Effector memory CD8-positive, alpha-beta T cell (primary cell): Measurements from ENCODE around the gene CADPS.

Source experiments
- ATAC-seq: fragments of 150-1000 bp; cut with Tn5 transposase; replicated peaks from 2 replicates; pipeline ENCODE4 v1.10.0; 2021; ENCODE audit warnings: mild to moderate bottlenecking, moderate library complexity
- DNase-seq, 3 experiments: peaks; one replicate each; pipeline ENCODE4 v3.0.0; 2021
- H3K27ac Mint-ChIP-seq, 2 donors: one replicate each; pipeline ENCODE4 v1.8.0; 2022; ENCODE audit warnings: mild to moderate bottlenecking in 2 of 2, mixed read lengths in 2 of 2, moderate library complexity in 2 of 2
- H3K27me3 Mint-ChIP-seq, 2 donors: one replicate each; pipeline ENCODE4 v1.8.0; 2022; ENCODE audit warnings: mixed read lengths in 2 of 2
- H3K36me3 Mint-ChIP-seq: one replicate; pipeline ENCODE4 v1.8.0; 2022; ENCODE audit warnings: mild to moderate bottlenecking, moderate library complexity, mixed read lengths; ENCODE audit not compliant: insufficient read depth
- H3K4me1 Mint-ChIP-seq, 2 donors: one replicate each; pipeline ENCODE4 v1.8.0; 2022; ENCODE audit warnings: low read depth in 2 of 2, mixed read lengths in 2 of 2
- H3K4me3 Mint-ChIP-seq, 2 donors: one replicate each; pipeline ENCODE4 v1.8.0; 2022; ENCODE audit warnings: mild to moderate bottlenecking in 2 of 2, mixed read lengths in 2 of 2, moderate library complexity in 2 of 2
- H3K9me3 Mint-ChIP-seq, 2 donors: one replicate each; pipeline ENCODE4 v1.8.0; 2022; ENCODE audit warnings: mixed read lengths in 2 of 2

CADPS gene

DNA sequence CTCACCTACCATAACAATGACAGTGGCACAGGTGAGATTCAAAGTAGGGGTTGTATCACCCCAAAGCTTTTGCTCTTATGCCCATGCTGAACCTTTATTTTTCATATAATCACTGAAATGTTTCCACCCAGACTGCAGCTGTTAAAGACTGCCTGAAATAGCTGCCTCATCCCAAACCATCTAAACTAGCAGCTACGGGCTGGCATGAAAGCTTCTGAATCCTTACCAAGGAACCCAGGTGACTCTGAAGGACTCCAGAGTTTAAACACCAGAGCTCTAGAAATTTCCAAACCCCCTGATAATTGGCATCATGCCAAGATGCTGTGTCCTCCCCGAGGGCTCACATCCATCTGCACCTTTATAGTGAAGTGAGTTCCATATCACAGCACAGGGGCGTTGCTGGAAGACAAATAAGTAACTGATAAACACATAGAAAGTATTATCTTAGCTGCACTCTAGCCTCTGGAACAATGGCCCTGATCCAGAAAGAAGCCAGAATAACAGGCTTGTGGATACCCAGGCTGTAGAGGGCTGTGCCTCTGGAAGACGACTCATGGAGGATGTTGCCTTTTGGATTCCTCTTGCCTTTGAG, 238.9 kb downstream of the CADPS start:
- ATAC-seq (no peak), DNase-seq (no peak)
- no peak overlapping the region for H3K27ac Mint-ChIP-seq
- H3K4me1 Mint-ChIP-seq, result no peaks in the 10 kb centered on the region
- no peaks in the 10 kb centered on the region for H3K36me3 Mint-ChIP-seq
- H3K9me3 Mint-ChIP-seq, result peaks cover 0 to 3% of the 10 kb centered on the region in 2 donors
- no peak overlapping the region for H3K4me3 Mint-ChIP-seq
- H3K27me3 Mint-ChIP-seq, result no peaks in the 10 kb centered on the region

GRCh38 chr3:62632510-62633294, 242.5 kb downstream of the CADPS start:
- H3K4me1 Mint-ChIP-seq, result no peaks in the 10 kb centered on the region

DNA sequence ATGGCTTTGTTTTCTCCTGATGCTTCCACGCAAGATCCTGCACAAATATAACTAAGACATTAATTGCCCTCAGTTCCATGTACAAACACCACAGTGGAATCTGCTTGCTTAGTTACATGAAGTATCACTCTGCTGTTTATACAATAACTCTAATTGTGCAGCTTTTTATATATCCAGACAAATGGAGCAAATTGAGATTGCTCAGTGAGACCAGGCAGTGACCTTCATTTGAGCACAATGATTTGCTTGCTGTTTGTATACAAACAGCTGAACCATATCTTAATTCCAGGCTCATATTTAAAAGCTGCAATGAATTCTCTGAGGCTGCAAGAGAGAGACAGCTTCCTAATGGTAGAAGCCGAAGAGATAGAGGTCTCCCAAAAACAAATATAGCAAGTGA, 243.7 kb downstream of the CADPS start:
- no peak for DNase-seq
- Mint-ChIP-seq H3K9me3 (peaks cover 0 to 3% of the 10 kb centered on the region in 2 donors), H3K27me3 (no peaks in the 10 kb centered on the region), H3K4me3 (no peak overlapping the region), H3K27ac (no peak overlapping the region), H3K4me1 (no peaks in the 10 kb centered on the region), H3K36me3 (no peaks in the 10 kb centered on the region)
- no peak for ATAC-seq

More at GRCh38 chr3:62632510-62633294, 242.5 kb downstream of the CADPS start:
- H3K9me3 Mint-ChIP-seq, result peaks cover 0 to 3% of the 10 kb centered on the region in 2 donors
- DNase-seq, result no peak
- no peaks in the 10 kb centered on the region for H3K36me3 Mint-ChIP-seq
- no peak for ATAC-seq
- no peaks in the 10 kb centered on the region for H3K27me3 Mint-ChIP-seq
- H3K4me3 Mint-ChIP-seq, result no peak overlapping the region
- no peak overlapping the region for H3K27ac Mint-ChIP-seq

GRCh38 chr3:62630664-62631063, 244.6 kb downstream of the CADPS start:
- ATAC-seq, result no peak
- no peaks in the 10 kb centered on the region for H3K4me1 Mint-ChIP-seq
- H3K36me3 Mint-ChIP-seq, result no peaks in the 10 kb centered on the region
- H3K4me3 Mint-ChIP-seq, result no peak overlapping the region
- no peak overlapping the region for H3K27ac Mint-ChIP-seq
- H3K27me3 Mint-ChIP-seq, result no peaks in the 10 kb centered on the region
- no peak for DNase-seq
- peaks cover 0 to 3% of the 10 kb centered on the region in 2 donors for H3K9me3 Mint-ChIP-seq

GRCh38 chr3:62625268-62625667, 249.9 kb downstream of the CADPS start:
- Mint-ChIP-seq H3K27me3 (no peaks in the 10 kb centered on the region), H3K9me3 (no peaks in the 10 kb centered on the region), H3K4me1 (no peaks in the 10 kb centered on the region), H3K36me3 (peaks cover 4% of the 10 kb centered on the region), H3K4me3 (no peak overlapping the region), H3K27ac (no peak overlapping the region)
- ATAC-seq (no peak), DNase-seq (no peak)

DNA sequence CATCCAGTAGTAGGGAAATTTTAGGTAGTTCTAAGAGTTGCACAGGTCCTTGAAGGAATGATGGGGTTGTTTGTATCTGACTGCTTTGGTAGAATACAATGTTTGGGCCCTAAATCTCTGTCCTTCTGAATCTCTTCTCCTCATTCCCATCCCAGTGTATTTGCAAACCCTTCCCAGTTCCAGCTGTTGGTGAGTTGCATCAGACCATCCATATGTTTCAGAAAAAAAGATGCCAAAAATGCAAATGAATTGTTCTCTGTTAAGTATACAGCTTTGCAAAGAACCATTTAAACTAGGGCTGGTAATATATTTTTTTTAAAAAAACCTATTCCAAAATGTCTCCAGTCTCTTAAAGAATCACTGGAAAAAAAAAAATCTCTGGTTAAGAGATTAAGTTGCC, 251.0 kb downstream of the CADPS start:
- Mint-ChIP-seq H3K9me3 (no peaks in the 10 kb centered on the region), H3K36me3 (peaks cover 4% of the 10 kb centered on the region), H3K27me3 (no peaks in the 10 kb centered on the region), H3K4me3 (no peak overlapping the region), H3K4me1 (no peaks in the 10 kb centered on the region), H3K27ac (no peak overlapping the region)
- DNase-seq, result no peak
- no peak for ATAC-seq

- DNase-seq, result no peak
- H3K4me3 Mint-ChIP-seq, result no peak overlapping the region
- no peak for ATAC-seq
- H3K36me3 Mint-ChIP-seq, result peaks cover 4% of the 10 kb centered on the region
- no peak overlapping the region for H3K27ac Mint-ChIP-seq
- no peaks in the 10 kb centered on the region for H3K9me3 Mint-ChIP-seq
- H3K4me1 Mint-ChIP-seq, result no peaks in the 10 kb centered on the region
- H3K27me3 Mint-ChIP-seq, result no peaks in the 10 kb centered on the region
Measured at GRCh38 chr3:62622553-62623174, 252.6 kb downstream of the CADPS start.

DNA sequence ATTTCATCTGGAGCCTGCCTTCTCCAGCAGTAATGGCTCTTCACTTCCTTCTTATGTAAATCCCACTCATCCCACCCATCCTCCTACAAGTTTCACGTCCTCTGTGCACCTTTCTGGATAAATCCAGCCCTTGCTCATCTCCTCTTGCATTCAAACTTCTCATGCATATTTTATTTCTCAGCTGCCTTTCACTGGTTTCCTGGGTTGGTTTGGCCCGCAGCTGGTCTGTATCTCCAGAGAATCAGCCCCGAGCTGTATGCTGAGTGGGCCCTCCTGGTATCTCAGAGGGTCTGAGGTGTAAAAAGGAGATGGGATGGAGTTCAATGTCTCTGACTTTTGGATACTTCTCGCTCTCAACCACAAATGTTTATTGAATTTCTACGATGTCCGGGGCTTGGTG, 253.3 kb downstream of the CADPS start:
- no peak for DNase-seq
- no peak for ATAC-seq
- Mint-ChIP-seq H3K9me3 (peaks cover 0 to 4% of the 10 kb centered on the region in 2 donors), H3K27ac (no peak overlapping the region), H3K36me3 (peaks cover 4% of the 10 kb centered on the region), H3K4me3 (no peak overlapping the region), H3K4me1 (no peaks in the 10 kb centered on the region), H3K27me3 (no peaks in the 10 kb centered on the region)

DNA sequence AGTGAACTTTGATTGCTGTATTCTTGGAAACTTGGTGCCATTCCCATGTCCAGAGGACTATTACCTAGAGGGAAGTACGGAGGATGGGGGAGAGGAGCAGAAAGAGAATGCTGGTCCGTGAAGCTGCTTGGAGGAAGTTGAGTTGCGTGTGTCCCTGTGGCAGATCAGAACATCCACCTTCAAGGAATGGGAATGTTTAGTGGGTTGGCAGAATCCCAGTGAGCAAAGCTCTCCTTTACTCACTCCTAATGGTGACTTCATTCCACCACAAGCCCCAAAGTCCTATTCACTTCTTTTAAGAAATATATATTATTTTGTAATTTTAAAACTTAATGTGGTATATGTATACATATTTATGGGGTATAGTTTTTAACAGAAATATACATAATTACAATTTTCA, 254.0 kb downstream of the CADPS start:
- ATAC-seq (no peak), DNase-seq (no peak)
- Mint-ChIP-seq H3K27ac (no peak overlapping the region), H3K27me3 (no peaks in the 10 kb centered on the region), H3K4me1 (no peaks in the 10 kb centered on the region), H3K9me3 (peaks cover 0 to 4% of the 10 kb centered on the region in 2 donors), H3K4me3 (no peak overlapping the region), H3K36me3 (peaks cover 4% of the 10 kb centered on the region)

DNA sequence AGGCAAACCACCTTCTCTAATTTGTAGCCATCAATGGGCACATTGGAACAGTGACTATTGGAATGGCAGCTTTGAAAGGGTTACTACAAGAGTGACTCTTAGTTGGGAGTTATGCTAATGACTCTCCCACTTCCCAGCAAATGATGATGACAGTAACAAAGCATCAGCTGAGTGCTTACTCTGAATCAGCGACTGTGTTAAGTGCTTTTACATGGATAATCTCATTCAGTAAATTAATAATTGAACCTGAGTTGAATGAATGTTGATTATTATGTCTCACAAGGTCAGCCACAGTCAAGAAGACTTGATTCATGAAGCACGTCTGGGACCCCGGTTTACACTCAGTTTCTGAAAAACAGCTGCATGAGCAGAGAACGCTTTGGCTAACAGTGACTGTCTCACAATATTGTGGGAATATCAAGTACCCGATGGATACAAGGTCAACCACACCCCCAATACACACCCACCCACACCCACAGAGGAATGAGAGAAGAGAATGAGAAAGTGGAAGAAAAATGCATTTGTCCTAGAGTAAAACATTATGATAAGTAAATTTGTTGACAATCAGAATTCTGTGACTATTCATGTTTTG, 259.9 kb downstream of the CADPS start:
- no peak overlapping the region for H3K27ac Mint-ChIP-seq
- no peak overlapping the region for H3K4me3 Mint-ChIP-seq
- H3K4me1 Mint-ChIP-seq, result no peaks in the 10 kb centered on the region
- peaks cover 0 to 5% of the 10 kb centered on the region in 2 donors for H3K9me3 Mint-ChIP-seq
- H3K36me3 Mint-ChIP-seq, result peaks cover under 1% of the 10 kb centered on the region
- H3K27me3 Mint-ChIP-seq, result no peaks in the 10 kb centered on the region
- ATAC-seq (no peak), DNase-seq (no peak)

GRCh38 chr3:62614527-62614926, 260.7 kb downstream of the CADPS start:
- Mint-ChIP-seq H3K27ac (no peak overlapping the region), H3K36me3 (peaks cover 2% of the 10 kb centered on the region), H3K9me3 (peaks cover 0 to 5% of the 10 kb centered on the region in 2 donors), H3K4me3 (no peak overlapping the region), H3K27me3 (no peaks in the 10 kb centered on the region), H3K4me1 (no peaks in the 10 kb centered on the region)
- ATAC-seq (no peak), DNase-seq (no peak)

- ATAC-seq (no peak), DNase-seq (no peak)
- H3K4me3 Mint-ChIP-seq, result no peak overlapping the region
- H3K9me3 Mint-ChIP-seq, result peaks cover 0 to 5% of the 10 kb centered on the region in 2 donors
- no peaks in the 10 kb centered on the region for H3K27me3 Mint-ChIP-seq
- no peaks in the 10 kb centered on the region for H3K4me1 Mint-ChIP-seq
- H3K27ac Mint-ChIP-seq, result no peak overlapping the region
- H3K36me3 Mint-ChIP-seq, result peaks cover 2% of the 10 kb centered on the region
Measured at GRCh38 chr3:62611541-62612240, 263.5 kb downstream of the CADPS start.

- ATAC-seq (no peak), DNase-seq (no peak)
- peaks cover 2% of the 10 kb centered on the region for H3K36me3 Mint-ChIP-seq
- H3K4me3 Mint-ChIP-seq, result no peak overlapping the region
- H3K27me3 Mint-ChIP-seq, result no peaks in the 10 kb centered on the region
- H3K27ac Mint-ChIP-seq, result no peak overlapping the region
- no peaks in the 10 kb centered on the region for H3K4me1 Mint-ChIP-seq
- H3K9me3 Mint-ChIP-seq, result peaks cover 0 to 5% of the 10 kb centered on the region in 2 donors
Measured at GRCh38 chr3:62607287-62608029, 267.8 kb downstream of the CADPS start.
